PFSK-1 (cell line): Measurements from ENCODE around the gene VRK1.

Source experiments
- FOXP2 ChIP-seq: optimal IDR thresholded peaks from 2 replicates; pipeline ENCODE3; 2011; ENCODE audit warnings: borderline replicate concordance, control low read depth, inconsistent platforms; ENCODE audit not compliant: insufficient read depth; ENCODE audit errors: extremely low read length, extremely low read depth
- POLR2AphosphoS5 ChIP-seq: IDR thresholded peaks from 2 replicates; pipeline ENCODE4 v1.6.1; 2012; ENCODE audit warnings: low read depth, mild to moderate bottlenecking, control low read depth, low read length, moderate library complexity
- REST ChIP-seq, 2 experiments: IDR thresholded peaks; 2 replicates each; pipeline versions ENCODE4 v1.6.1 to v1.8.0; 2011 to 2012; ENCODE audit warnings: low read depth in 2 of 2, low read length in 2 of 2, control low read depth in 1 of 2, inconsistent platforms in 1 of 2, mild to moderate bottlenecking in 1 of 2, moderate library complexity in 1 of 2; ENCODE audit not compliant: insufficient read depth in 1 of 2
- SIN3A ChIP-seq: IDR thresholded peaks from 2 replicates; pipeline ENCODE4 v1.6.1; 2012; ENCODE audit warnings: mild to moderate bottlenecking, low read length, moderate library complexity, borderline replicate concordance; ENCODE audit not compliant: insufficient read depth
- TAF1 ChIP-seq: IDR thresholded peaks from 2 replicates; pipeline ENCODE4 v1.6.1; 2012; ENCODE audit warnings: low read length, control low read depth, borderline replicate concordance; ENCODE audit not compliant: insufficient read depth

Gene VRK1

DNA sequence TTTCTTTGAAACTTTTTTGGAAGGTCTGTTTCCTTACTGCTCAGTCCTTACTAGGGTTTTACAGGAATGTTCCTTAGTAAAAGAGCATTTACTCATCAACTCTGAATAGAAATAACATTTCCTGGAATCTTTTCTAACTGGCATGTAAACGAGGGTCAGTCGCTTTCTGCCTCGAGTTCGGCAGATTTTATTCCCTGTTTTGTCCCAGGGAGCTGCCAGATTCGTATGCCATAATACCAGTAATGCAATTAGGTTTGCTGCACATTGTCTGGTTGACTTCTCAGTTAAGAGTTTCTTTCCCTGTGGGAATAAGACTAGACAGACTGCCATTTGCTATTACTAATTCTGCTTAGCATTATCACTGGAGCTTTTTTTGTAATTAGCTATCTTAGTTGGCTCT, 91.9 kb downstream of the VRK1 start:
- TF ChIP-seq TAF1 (no peak), REST (IDR thresholded peaks at IDR 0.05; ENCODE audit: insufficient read depth in 1 of 2, low read depth in 2 of 2, low read length in 2 of 2) (no peak), SIN3A (no peak), POLR2AphosphoS5 (no peak), FOXP2 (no peak)

GRCh38 chr14:96893966-96894622, 96.9 kb downstream of the VRK1 start:
- TF ChIP-seq REST (IDR thresholded peaks at IDR 0.05; ENCODE audit: insufficient read depth in 1 of 2, low read depth in 2 of 2, low read length in 2 of 2) (no peak), POLR2AphosphoS5 (no peak), SIN3A (no peak), TAF1 (no peak), FOXP2 (no peak)

GRCh38 chr14:96894966-96895365, 97.8 kb downstream of the VRK1 start:
- TF ChIP-seq REST (IDR thresholded peaks at IDR 0.05; ENCODE audit: insufficient read depth in 1 of 2, low read depth in 2 of 2, low read length in 2 of 2) (no peak), SIN3A (no peak), POLR2AphosphoS5 (no peak), TAF1 (no peak), FOXP2 (no peak)

GRCh38 chr14:96895658-96896271, 98.6 kb downstream of the VRK1 start:
- no peak for TF ChIP-seq POLR2AphosphoS5
- TF ChIP-seq FOXP2, result no peak
- TF ChIP-seq SIN3A, result no peak
- TF ChIP-seq TAF1, result no peak

DNA sequence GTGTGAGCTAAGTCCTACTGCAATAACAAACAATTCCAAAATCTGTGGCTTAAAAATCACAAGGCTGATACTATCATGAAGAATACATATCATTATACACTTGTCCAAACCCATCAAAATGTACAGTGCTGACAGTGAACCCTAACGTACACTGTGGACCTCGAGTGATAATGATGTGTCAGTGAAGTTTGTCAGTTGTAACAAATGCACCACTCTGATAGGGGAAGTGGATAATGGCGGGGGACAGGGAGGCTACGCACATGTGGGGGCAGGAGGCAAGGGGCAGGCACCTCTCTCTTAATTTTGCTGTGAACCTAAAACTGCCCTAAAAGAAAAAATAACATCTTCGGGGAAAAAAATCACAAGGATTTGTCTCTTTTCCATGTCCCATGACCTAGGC, 100.0 kb downstream of the VRK1 start:
- TF ChIP-seq POLR2AphosphoS5 (no peak), TAF1 (no peak), REST (IDR thresholded peaks at IDR 0.05; ENCODE audit: insufficient read depth in 1 of 2, low read depth in 2 of 2, low read length in 2 of 2) (no peak), SIN3A (no peak), FOXP2 (no peak)
